Glomerular endothelial cell (primary cell): ENCODE data around the gene SHH. TPM values are rescaled to one million over a fixed set of nuclear protein-coding genes. Genes with fewer than 3 reads are reported as not detected.

Experiments used
- total RNA-seq: library from RNA; depleted of rRNA; stranded (reverse); fragments of >200 nt; gene quantifications from 2 replicates; pipeline ENCODE4 v1.2.3, GENCODE V29; 2015

SHH gene
- total RNA-seq, 1 donor from 2014 or later, result 0.06 TPM

Other genes with a start within 250 kb of the SHH start
- 19.1 and 34.6 TPM in 2 replicates for gene RBM33, start 167.8 kb downstream of the SHH start, total RNA-seq